Stimulated activated CD8-positive, alpha-beta memory T cell treated with anti-CD3 and anti-CD28 coated beads, Interleukin-12 subunit alpha, Interleukin-12 subunit beta, amount 100 ng/mL, for 24 hours (primary cell): ENCODE data around the gene PHF2.
A peak's percentile ranks its signal among the peaks of the same experiment; 100 is the strongest.

Experiments
- DNase-seq: peaks from one replicate; pipeline ENCODE4 v3.0.0-alpha.2; 2020; ENCODE audit errors: extremely low read depth

The PHF2 gene

GRCh38 chr9:93678199-93679019 lies 102.0 kb downstream of the PHF2 start:
- no peak for DNase-seq

DNA sequence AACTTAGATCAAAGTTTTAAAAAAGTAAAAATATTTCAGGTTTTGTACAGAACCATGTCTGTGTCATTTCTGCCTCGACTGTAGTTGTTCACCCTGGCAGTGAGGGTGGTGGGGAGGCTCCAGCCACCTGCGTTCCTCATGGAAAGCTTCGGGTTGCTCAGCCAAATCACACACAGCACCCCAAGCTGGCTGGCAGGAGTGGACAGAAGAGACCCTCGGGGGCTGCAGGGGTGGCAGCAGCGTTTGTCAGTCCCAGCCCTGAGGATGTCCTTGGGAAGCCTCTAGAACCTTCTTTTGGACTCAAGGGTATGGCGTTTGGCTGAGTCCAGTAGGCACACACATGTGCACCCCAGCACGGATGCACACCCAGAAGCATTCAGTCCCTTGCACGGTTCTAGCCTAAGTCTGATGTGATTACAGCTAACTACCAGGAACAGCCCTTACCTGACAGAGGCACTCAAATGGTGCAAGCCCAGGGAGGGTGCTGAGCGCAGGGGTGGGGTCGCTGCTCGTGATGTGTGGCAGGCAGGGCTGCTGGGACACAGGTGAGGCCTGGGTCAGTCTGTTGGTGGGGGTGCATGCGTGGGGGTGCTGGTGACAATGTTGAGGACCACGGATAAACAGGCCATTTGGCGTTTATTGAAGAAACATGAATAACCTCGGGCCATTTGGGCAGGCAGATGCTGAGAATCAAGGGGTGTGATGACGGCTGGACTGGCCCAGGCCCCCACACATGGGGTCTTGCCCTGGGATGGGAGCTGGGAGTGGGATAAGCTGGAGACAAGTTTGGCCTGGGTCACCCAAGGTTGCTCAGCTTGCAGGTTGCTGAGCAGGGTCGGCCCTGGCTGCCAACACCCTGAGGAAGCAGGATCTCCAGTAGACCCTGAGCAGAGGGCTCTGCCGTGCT lies 103.4 kb downstream of the PHF2 start:
- DNase-seq = no peak

- DNase-seq = no peak
Measured at GRCh38 chr9:93680443-93681268, 104.3 kb downstream of the PHF2 start.

DNA sequence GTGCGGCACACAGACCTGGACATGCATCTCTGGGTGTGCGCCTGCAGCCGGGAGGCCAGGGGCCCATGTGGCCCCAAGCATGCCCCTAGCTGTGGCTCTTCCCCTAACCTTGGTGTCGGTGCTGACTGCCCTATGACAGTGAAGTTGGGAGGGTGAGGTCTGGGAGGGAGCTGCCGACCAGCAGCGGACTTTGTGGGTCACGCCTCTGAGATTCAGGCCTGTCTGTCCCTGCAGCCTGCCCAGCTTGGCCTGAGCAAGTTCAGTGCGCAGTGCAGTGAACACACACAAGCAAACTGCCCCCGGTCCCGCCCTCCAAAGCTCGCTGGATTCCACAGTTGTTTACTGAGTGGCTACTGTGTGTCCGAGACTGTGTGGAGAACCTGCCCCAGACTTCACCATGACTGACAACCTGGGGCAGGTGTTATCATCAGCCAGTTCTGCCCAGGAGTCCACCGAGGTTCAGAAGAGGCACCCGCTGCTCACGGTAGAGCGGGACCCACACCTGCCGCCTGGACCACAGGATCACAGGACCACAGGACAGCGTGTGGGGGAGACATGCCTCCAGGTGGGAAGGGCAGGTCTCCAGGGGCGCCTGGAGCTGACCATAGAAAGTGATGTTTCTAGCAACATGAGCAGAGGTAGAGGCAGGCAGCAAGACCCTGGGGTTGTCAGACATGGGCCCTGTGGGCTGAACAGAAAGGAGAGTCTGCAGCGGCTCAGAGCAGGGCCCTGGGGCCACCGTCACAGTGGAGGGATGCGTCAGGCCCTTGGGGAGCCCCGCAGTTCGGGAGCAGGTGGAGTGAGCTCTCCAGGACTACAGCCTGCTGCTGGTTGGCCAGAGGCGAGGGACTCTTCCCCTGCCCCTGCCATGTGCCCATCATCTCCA lies 105.1 kb downstream of the PHF2 start:
- DNase-seq = no peak

DNA sequence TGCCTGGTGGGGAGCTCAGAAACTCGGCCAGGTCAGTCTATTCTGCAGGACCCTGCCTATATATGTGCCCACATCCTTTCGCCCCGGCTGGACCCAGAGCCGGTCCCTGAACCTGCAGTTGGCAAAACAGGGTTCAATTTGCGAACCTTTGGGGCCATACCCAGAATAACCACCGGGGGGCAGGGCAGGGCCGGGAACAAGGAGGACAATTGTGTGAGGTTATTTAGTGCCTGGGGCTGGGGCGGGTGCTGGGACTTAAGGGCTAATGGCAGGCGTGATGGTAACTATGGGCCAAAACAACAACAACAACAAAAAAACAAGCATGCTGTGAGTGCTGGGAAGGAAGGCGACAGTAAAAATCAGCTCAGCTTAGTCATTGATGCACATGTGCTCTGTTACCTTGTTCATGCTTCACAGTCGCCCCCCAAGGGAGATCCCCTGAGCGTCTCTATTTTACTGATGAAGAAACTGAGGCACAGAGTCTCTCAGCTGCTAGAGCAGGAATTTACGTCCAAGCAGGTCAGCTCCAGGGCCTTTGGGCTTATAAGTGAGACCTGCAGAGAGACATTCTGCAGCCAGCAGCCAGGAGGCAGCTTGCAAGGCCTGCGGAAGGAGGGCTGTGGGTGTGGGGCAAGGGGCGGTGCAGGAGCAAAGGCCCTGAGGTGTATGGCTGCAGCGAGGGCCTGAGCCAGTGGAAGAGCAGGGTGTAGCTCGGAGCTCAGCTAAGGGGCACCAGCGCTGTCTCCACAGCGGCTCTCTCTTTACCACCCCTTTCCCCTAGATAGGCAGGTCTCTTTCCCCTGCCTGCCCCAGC lies 106.0 kb downstream of the PHF2 start:
- peak; percentile 17 for DNase-seq

GRCh38 chr9:93683331-93684134 lies 107.1 kb downstream of the PHF2 start:
- DNase-seq = no peak

DNA sequence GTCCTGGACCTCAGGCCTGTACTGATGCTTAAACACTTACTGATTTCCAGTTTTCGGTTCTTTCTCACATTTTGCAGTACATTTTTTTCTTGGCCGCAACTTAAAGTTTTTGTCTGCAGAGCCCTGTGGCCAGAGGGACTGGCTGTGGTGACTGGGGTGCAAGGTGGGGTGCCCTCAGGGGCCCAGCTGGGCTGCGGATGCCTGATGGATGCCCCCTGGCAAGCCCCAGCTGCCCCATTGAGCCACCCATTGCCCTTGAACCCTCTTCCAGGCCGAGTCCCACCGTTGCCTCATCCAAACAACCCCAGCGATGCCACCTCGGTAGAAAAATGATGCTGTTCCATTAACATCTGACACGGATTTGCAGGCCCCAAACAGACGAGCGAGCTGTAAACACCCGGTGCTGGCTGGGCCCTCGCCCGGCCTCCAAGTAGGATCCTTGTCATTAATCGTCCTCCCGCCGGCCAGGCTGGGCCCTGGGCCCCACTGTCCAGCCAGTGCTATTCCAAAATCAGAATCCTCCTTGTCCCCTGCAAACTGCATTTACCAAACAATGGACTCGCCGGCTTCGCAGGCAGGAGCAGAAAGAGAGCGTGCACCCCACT lies 107.9 kb downstream of the PHF2 start:
- DNase-seq = no peak

- DNase-seq = no peak
Measured at GRCh38 chr9:93684806-93685543, 108.6 kb downstream of the PHF2 start.

GRCh38 chr9:93686127-93686879 lies 109.9 kb downstream of the PHF2 start:
- no peak for DNase-seq

- no peak for DNase-seq
Measured at GRCh38 chr9:93686880-93687236, 110.5 kb downstream of the PHF2 start.

DNA sequence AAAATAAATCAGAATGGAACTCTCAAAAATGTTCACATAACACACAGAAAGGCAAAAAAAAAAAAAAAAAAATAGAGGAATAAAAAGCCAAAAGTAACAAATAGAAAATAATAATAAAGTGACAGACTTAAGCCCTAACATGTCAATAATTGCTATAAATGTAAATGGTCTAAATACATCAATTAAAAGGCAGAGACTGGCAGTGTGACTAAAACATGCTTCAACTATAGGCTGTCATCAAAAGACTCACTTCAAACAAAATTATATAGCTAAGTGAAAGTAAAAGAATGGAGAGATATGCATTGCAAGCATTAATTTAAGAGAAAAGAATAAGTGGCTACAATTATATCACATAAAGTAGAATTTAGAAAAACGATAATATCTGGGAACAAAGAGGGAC lies 114.2 kb downstream of the PHF2 start:
- DNase-seq = no peak

GRCh38 chr9:93693129-93693528 lies 116.7 kb downstream of the PHF2 start:
- no peak for DNase-seq

GRCh38 chr9:93697352-93698139 lies 121.2 kb downstream of the PHF2 start:
- DNase-seq = no peak

DNA sequence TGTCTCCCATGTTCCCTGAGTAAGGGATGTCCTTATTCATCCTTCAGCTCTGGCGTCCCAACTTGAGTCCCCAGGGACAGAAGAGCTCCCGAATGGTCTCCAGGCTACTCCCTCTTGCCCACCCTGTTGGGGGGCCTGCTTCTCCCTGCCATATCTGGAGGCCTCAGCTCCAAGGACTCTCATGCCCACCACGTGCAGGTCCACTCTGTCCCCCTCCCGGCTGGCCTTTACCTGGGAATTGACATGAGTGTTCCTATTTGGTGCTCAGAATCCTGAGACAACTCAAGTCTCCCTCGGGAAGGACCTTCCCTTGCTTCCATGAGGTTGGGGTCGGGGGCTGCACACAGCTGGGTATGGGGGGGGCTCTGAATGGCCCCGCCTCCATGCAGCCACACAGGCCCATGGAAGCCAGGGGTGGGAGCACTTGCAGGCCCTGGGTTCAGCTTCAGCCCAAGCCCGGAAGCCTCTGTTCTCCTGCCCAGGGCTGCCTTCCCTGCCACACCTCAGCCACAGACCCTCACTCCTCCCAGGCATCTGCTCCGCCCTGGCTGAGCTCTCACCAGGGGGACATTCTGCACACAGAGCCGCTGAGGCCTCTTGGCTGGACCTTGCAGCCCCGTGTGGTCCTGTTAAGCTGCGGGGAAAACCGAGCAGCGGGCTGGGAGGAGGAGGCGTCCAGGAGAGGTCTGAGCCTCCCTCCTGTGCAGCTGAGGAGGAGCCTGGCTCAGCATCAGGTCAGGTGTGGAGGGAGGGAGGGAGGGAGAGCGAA lies 121.9 kb downstream of the PHF2 start:
- DNase-seq = no peak

GRCh38 chr9:93699650-93700049 lies 123.3 kb downstream of the PHF2 start:
- DNase-seq = no peak
